ENCODE measurements around the gene CEACAM5.
"Not testable (repeated sequence)": the region's sequence is repeated elsewhere in the genome, so short reads cannot be mapped to it uniquely, and the experiment has no call there.

- not testable (repeated sequence) for TF ChIP-seq CTCF, POLR2A (IDR thresholded peaks at IDR 0.05)
These were observed 42.1 kb downstream of the CEACAM5 start for GRCh38 chr19:41750248-41751134.

Data from transverse colon (tissue), 3 donors.